GM12878 (cell line): ENCODE results near the gene KIRREL3. TPM values are rescaled to one million over a fixed set of nuclear protein-coding genes. Genes with fewer than 3 reads are reported as not detected.

Experiments used
- ATAC-seq: fragments of 200-7000 bp; cut with Tn5 transposase; 3 replicates; pipeline ENCODE4 v1.9.1; 2020; ENCODE audit warnings: mild to moderate bottlenecking, moderate library complexity
- BruUV-seq: library from RNA; stranded (reverse); fragments of 400-500 nt; replicated peaks from 2 replicates; lab custom pipeline; 2021; lab: Mats Ljungman, UMichigan
- CTCF ChIA-PET: fragments of 300-600 bp; sonication (Branson Sonifier 250); formaldehyde crosslinking; extraction: SDS; loops from one replicate; lab custom pipeline; 2021; ENCODE audit warnings: inconsistent platforms; lab: Yijun Ruan, JAX
- POLR2A ChIA-PET: fragments of 350-600 bp; formaldehyde crosslinking; extraction: SDS; loops from one replicate; lab custom pipeline; 2021; ENCODE audit warnings: inconsistent platforms; lab: Charles Lee
- RAD21 ChIA-PET: fragments of 300-600 bp; sonication (Branson Sonifier 250); formaldehyde crosslinking; loops from one replicate; lab custom pipeline; 2023; ENCODE audit warnings: antibody characterized with exemption; ENCODE audit not compliant: unreplicated experiment; lab: Charles Lee
- SMC1A ChIA-PET: fragments of 300-600 bp; sonication (Branson Sonifier 250); formaldehyde crosslinking; loops from one replicate; lab custom pipeline; 2023; ENCODE audit not compliant: unreplicated experiment, uncharacterized antibody; lab: Charles Lee
- DNase-seq: peaks from one replicate; pipeline ENCODE4 v3.0.0-alpha.2; 2011; ENCODE audit warnings: low read depth, low spot score
- FAIRE-seq: peaks from 3 replicates; lab custom pipeline; 2011; peaks lifted over from hg19 to GRCh38; lab: Jason Lieb, UNC
- H2AFZ ChIP-seq: 2 replicates; pipeline ENCODE4 v1.6.0; 2011; ENCODE audit warnings: low read depth, low read length, control low read depth; ENCODE audit not compliant: control insufficient read depth
- H3K27ac ChIP-seq: 2 replicates; pipeline ENCODE4 v1.5.1; 2011; ENCODE audit warnings: control low read depth; ENCODE audit not compliant: control insufficient read depth, insufficient read depth
- H3K27me3 ChIP-seq, 2 experiments: replicated peaks in 1 of 2; 2 replicates each; pipeline versions ENCODE4 v1.6.0 to v1.6.1; 2011; ENCODE audit warnings: low read length in 1 of 2; ENCODE audit not compliant: control insufficient read depth in 2 of 2, insufficient read depth in 2 of 2
- H3K36me3 ChIP-seq, 2 experiments: 2 replicates each; pipeline ENCODE4 v1.5.1; 2011; ENCODE audit warnings: low read length in 1 of 2; ENCODE audit not compliant: control insufficient read depth in 2 of 2, insufficient read depth in 2 of 2
- H3K4me1 ChIP-seq: 2 replicates; pipeline ENCODE4 v1.6.1; 2011; ENCODE audit warnings: mild to moderate bottlenecking, low read length, moderate library complexity, mixed read lengths; ENCODE audit not compliant: control insufficient read depth, insufficient read depth
- H3K4me2 ChIP-seq: 2 replicates; pipeline ENCODE4 v1.6.0; 2011; ENCODE audit warnings: control low read depth; ENCODE audit not compliant: control insufficient read depth, insufficient read depth
- H3K4me3 ChIP-seq: fragments of 200-600 bp; sonication (generic); 2 replicates; pipeline ENCODE4 v1.5.1; 2016
- H3K79me2 ChIP-seq: 2 replicates; pipeline ENCODE4 v1.6.0; 2011; ENCODE audit warnings: low read length; ENCODE audit not compliant: control insufficient read depth, insufficient read depth
- H3K9ac ChIP-seq: 2 replicates; pipeline ENCODE4 v1.8.0; 2011; ENCODE audit warnings: low read length, control low read depth, mixed read lengths; ENCODE audit not compliant: control insufficient read depth, insufficient read depth
- H3K9me3 ChIP-seq: replicated peaks from 3 replicates; pipeline ENCODE4 v1.5.1; 2011; ENCODE audit warnings: mild to moderate bottlenecking, low read length; ENCODE audit not compliant: control insufficient read depth, insufficient read depth
- H4K20me1 ChIP-seq: 2 replicates; pipeline ENCODE4 v1.6.0; 2011; ENCODE audit not compliant: control insufficient read depth, insufficient read depth
- BHLHE40 ChIP-seq, 2 experiments: fragments of 450-650 bp in 1 of 2; IDR thresholded peaks; 2 replicates each; pipeline ENCODE4 v1.6.1; 2011 to 2017; ENCODE audit warnings: low read depth in 2 of 2, borderline replicate concordance in 1 of 2, improper control_type of control experiment in 1 of 2, low read length in 1 of 2, mild to moderate bottlenecking in 1 of 2
- CBX5 ChIP-seq: sonication (generic); IDR thresholded peaks from 2 replicates; pipeline ENCODE4 v1.6.1; 2016; ENCODE audit warnings: low read depth, moderate library complexity, mild to moderate bottlenecking, inconsistent platforms
- CTCF ChIP-seq, 3 experiments: IDR thresholded peaks in 2 of 3; conservative IDR thresholded peaks in 1 of 3; 2 replicates each; pipeline ENCODE4 v1.5.1; 2011; ENCODE audit warnings: low read depth in 3 of 3, low read length in 3 of 3, mild to moderate bottlenecking in 3 of 3, control low read depth in 2 of 3, moderate library complexity in 2 of 3, inconsistent platforms in 1 of 3, mixed read lengths in 1 of 3; ENCODE audit not compliant: control insufficient read depth in 2 of 3, insufficient read depth in 1 of 3; ENCODE audit errors: extremely low read depth in 1 of 3
- ELK1 ChIP-seq: IDR thresholded peaks from 2 replicates; pipeline ENCODE4 v1.6.1; 2012; ENCODE audit warnings: low read depth, low read length, improper control_type of control experiment
- MXI1 ChIP-seq: fragments of 150-350 bp; IDR thresholded peaks from 2 replicates; pipeline ENCODE4 v1.6.1; 2011; ENCODE audit warnings: low read depth, mild to moderate bottlenecking, inconsistent platforms, low read length, improper control_type of control experiment
- NFYA ChIP-seq: IDR thresholded peaks from 2 replicates; pipeline ENCODE4 v1.6.1; 2011; ENCODE audit warnings: low read depth, mild to moderate bottlenecking, low read length, improper control_type of control experiment, borderline replicate concordance
- NR2C1 ChIP-seq: fragments of 450-650 bp; IDR thresholded peaks from 2 replicates; pipeline ENCODE4 v1.6.1; 2017; ENCODE audit warnings: antibody characterized with exemption, mild to moderate bottlenecking, moderate library complexity
- RCOR1 ChIP-seq: conservative IDR thresholded peaks from 2 replicates; pipeline ENCODE4 v1.6.1; 2012; ENCODE audit warnings: low read depth, low read length, improper control_type of control experiment
- SMAD5 ChIP-seq: IDR thresholded peaks from 2 replicates; pipeline ENCODE4 v1.6.1; 2016; ENCODE audit warnings: antibody characterized with exemption, low read depth
- SMC3 ChIP-seq: IDR thresholded peaks from 2 replicates; pipeline ENCODE4 v1.6.1; 2011; ENCODE audit warnings: low read length, improper control_type of control experiment, borderline replicate concordance
- SRF ChIP-seq, 2 experiments: IDR thresholded peaks; 2 replicates each; pipeline ENCODE4 v1.6.1; 2011; ENCODE audit warnings: low read depth in 2 of 2, low read length in 2 of 2, mild to moderate bottlenecking in 1 of 2, moderate library complexity in 1 of 2
- SUPT20H ChIP-seq: IDR thresholded peaks from 2 replicates; pipeline ENCODE4 v1.6.1; 2011; ENCODE audit warnings: low read depth, mild to moderate bottlenecking, low read length, moderate library complexity, borderline replicate concordance; ENCODE audit not compliant: control insufficient read depth
- YBX1 ChIP-seq: fragments of 450-650 bp; IDR thresholded peaks from 2 replicates; pipeline ENCODE4 v1.6.1; 2016; ENCODE audit warnings: antibody characterized with exemption
- ZNF592 ChIP-seq: fragments of 450-650 bp; IDR thresholded peaks from 2 replicates; pipeline ENCODE4 v1.6.1; 2017; ENCODE audit warnings: mild to moderate bottlenecking, moderate library complexity
- WGBS: methylation state at CpG from one replicate; pipeline ENCODE4 v1.1.6; 2016; ENCODE audit warnings: low lambda C conversion rate; ENCODE audit not compliant: insufficient replicate concordance, insufficient coverage; ENCODE audit errors: missing lambda C conversion rate; 5-methylcytosine and 5-hydroxymethylcytosine counted together
- in situ Hi-C: fragments of 300-500 bp; cut with MboI; formaldehyde crosslinking; loops from 9 replicates; pipeline ENCODE4 v1.14.3; 2018; ENCODE audit warnings: mixed read lengths
- intact Hi-C: fragments of 100-400 bp; cut with micrococcal nuclease; formaldehyde crosslinking; loops from one replicate; pipeline ENCODE4 v1.14.2; 2022; ENCODE audit not compliant: unreplicated experiment
- polyA plus RNA-seq, 11 experiments: library from polyadenylated mRNA; depleted of rRNA in 4 of 11; unstranded in 6 of 11; stranded (reverse) in 5 of 11; fragments of >200 nt; fragmentation: Nextera tagmentation in 4 of 11; fragmentation: Illumina TruSeq in 1 of 11; extraction: Ambion mirVana in 4 of 11; extraction: Trizol in 1 of 11; gene quantifications; 1 replicate in 1 of 11; 2 replicates in 10 of 11; pipeline versions ENCODE4 v1.2.1 to v1.2.3, GENCODE V29; 2011 to 2016; ENCODE audit warnings: inconsistent platforms in 2 of 11, missing spikeins in 2 of 11, low read depth in 1 of 11
- total RNA-seq, 4 experiments: library from RNA; depleted of rRNA in 3 of 4; stranded (reverse); fragments of >200 nt in 3 of 4; fragmentation: Illumina TruSeq in 1 of 4; extraction: Trizol in 1 of 4; gene quantifications; 2 replicates each; pipeline versions ENCODE4 v1.2.1 to v1.2.3, GENCODE V29; 2013 to 2021

KIRREL3 gene
- total and polyA plus RNA-seq, 10 of the 15 experiments (the other 5 are each of a cell fraction or from before 2014, with no cell fraction given), result under 0.01 TPM; not detected in 9

- no peak for TF ChIP-seq YBX1
- no peak for TF ChIP-seq ZNF592
- no peak for TF ChIP-seq RCOR1
- no peak for TF ChIP-seq SRF (IDR thresholded peaks at IDR 0.05; ENCODE audit: low read depth in 2 of 2, low read length in 2 of 2)
- no peak for TF ChIP-seq NR2C1
- no peak for TF ChIP-seq CTCF (IDR thresholded peaks at IDR 0.05 in 2 of 3, conservative IDR thresholded peaks at IDR 0.05 in 1 of 3; ENCODE audit: control insufficient read depth in 2 of 3, extremely low read depth in 1 of 3, insufficient read depth in 1 of 3, low read depth in 3 of 3, low read length in 3 of 3)
- TF ChIP-seq NFYA, result no peak
- TF ChIP-seq SMC3, result no peak
- no peak for TF ChIP-seq ELK1
- no peak for TF ChIP-seq CBX5
- TF ChIP-seq SUPT20H, result no peak
- TF ChIP-seq SMAD5, result no peak
- no peak for TF ChIP-seq BHLHE40 (IDR thresholded peaks at IDR 0.05; ENCODE audit: borderline replicate concordance in 1 of 2, low read depth in 2 of 2, low read length in 1 of 2)
- no peak for TF ChIP-seq MXI1
- Histone ChIP-seq H3K27me3 (no peaks in the 10 kb centered on the region; a peak in 1 of 4 replicates), H4K20me1 (no peaks in the 10 kb centered on the region; the same call in 1 of the 2 replicates), H3K27ac (no peak overlapping the region), H3K36me3 (no peaks in the 10 kb centered on the region), H3K4me2 (no peak overlapping the region), H3K9ac (no peak overlapping the region), H3K9me3 (no peaks in the 10 kb centered on the region), H3K79me2 (no peaks in the 10 kb centered on the region), H3K4me1 (no peaks in the 10 kb centered on the region), H2AFZ (no peak overlapping the region), H3K4me3 (no peak overlapping the region)
- POLR2A ChIA-PET, result no interaction called here
- SMC1A ChIA-PET, result interaction anchor here (0.9 to 1.2 kb wide), 3 partner anchors 13 to 123 kb away, joined by 3 read pairs; no protein-coding TSS in a partner anchor
- BruUV-seq, result no TSS peak
- DNase-seq (no peak), ATAC-seq (no peak), FAIRE-seq (no peak)
- 33% methylated on average over 16 of the region's 16 CpGs for WGBS
- CTCF ChIA-PET, result interaction anchor here (0.8 to 2.8 kb wide), 5 partner anchors 14 to 124 kb away, joined by 3 to 15 read pairs (median 10); no protein-coding TSS in a partner anchor
- RAD21 ChIA-PET, result interaction anchor here (0.6 to 2.1 kb wide), 3 partner anchors 11 to 150 kb away, joined by 3 to 6 read pairs (median 3); no protein-coding TSS in a partner anchor
- in situ Hi-C loops, result no loop called here
- intact Hi-C loops, result no loop called here
Observed at GRCh38 chr11:126433989-126434949, 566.3 kb downstream of the KIRREL3 start.
